Common myeloid progenitor, CD34-positive (primary cell): Measurements from ENCODE around the gene CNKSR3.

Source experiments
- CTCF ChIA-PET: fragments of 350-600 bp; sonication (Branson Sonifier 250); formaldehyde crosslinking; loops from one replicate; lab custom pipeline; 2021; ENCODE audit warnings: antibody characterized with exemption; lab: Charles Lee
- POLR2A ChIA-PET: fragments of 350-600 bp; sonication (Branson Sonifier 250); formaldehyde crosslinking; loops from one replicate; lab custom pipeline; 2021; ENCODE audit warnings: antibody characterized with exemption; lab: Charles Lee
- DNase-seq, 3 donors: peaks; one replicate each; pipeline versions ENCODE4 v3.0.0 to v3.0.0-alpha.2; 2013
- H3K27ac ChIP-seq, 2 experiments: 1 replicate in 1 of 2; 2 replicates in 1 of 2; pipeline ENCODE4 v1.7.0; 2013; ENCODE audit warnings: inconsistent platforms in 2 of 2, low read length in 2 of 2, mild to moderate bottlenecking in 2 of 2, low read depth in 1 of 2, moderate library complexity in 1 of 2; ENCODE audit not compliant: severe bottlenecking in 2 of 2, insufficient read depth in 1 of 2, poor library complexity in 1 of 2
- H3K27me3 ChIP-seq, 5 experiments: replicated peaks in 2 of 5; 1 replicate in 3 of 5; 2 replicates in 2 of 5; pipeline versions ENCODE4 v1.6.1 to v1.7.0; 2013; ENCODE audit warnings: low read length in 4 of 5, mild to moderate bottlenecking in 2 of 5, moderate library complexity in 2 of 5, inconsistent platforms in 1 of 5; ENCODE audit not compliant: insufficient read depth in 5 of 5, control insufficient read depth in 4 of 5
- H3K36me3 ChIP-seq, 4 experiments: 1 replicate in 2 of 4; 2 replicates in 2 of 4; pipeline versions ENCODE4 v1.6.1 to v1.7.0; 2013; ENCODE audit warnings: low read length in 3 of 4, control low read depth in 1 of 4, mild to moderate bottlenecking in 1 of 4; ENCODE audit not compliant: control insufficient read depth in 4 of 4, insufficient read depth in 4 of 4
- H3K4me1 ChIP-seq, 4 experiments: 1 replicate in 3 of 4; 2 replicates in 1 of 4; pipeline versions ENCODE4 v1.6.1 to v1.7.1; 2013; ENCODE audit warnings: low read length in 3 of 4, mild to moderate bottlenecking in 3 of 4, control low read depth in 1 of 4, inconsistent platforms in 1 of 4, moderate library complexity in 1 of 4; ENCODE audit not compliant: control insufficient read depth in 4 of 4, insufficient read depth in 4 of 4; ENCODE audit errors: control extremely low read depth in 1 of 4
- H3K4me3 ChIP-seq, 7 experiments: 1 replicate in 4 of 7; 2 replicates in 3 of 7; pipeline versions ENCODE4 v1.5.1 to v1.7.0; 2013; ENCODE audit warnings: mild to moderate bottlenecking in 7 of 7, low read length in 6 of 7, moderate library complexity in 6 of 7, inconsistent platforms in 2 of 7, low read depth in 2 of 7, control low read depth in 1 of 7; ENCODE audit not compliant: insufficient read depth in 4 of 7, control insufficient read depth in 1 of 7; ENCODE audit errors: extremely low read depth in 1 of 7
- H3K9me3 ChIP-seq, 5 experiments: 1 replicate in 4 of 5; 2 replicates in 1 of 5; pipeline versions ENCODE4 v1.6.1 to v1.7.1; 2013; ENCODE audit warnings: low read length in 4 of 5, mild to moderate bottlenecking in 2 of 5, inconsistent platforms in 1 of 5, low read depth in 1 of 5, moderate library complexity in 1 of 5; ENCODE audit not compliant: control insufficient read depth in 4 of 5, insufficient read depth in 2 of 5; ENCODE audit errors: control extremely low read depth in 1 of 5
- WGBS: methylation state at CpG from one replicate; pipeline ENCODE4 v1.1.5; 2013; ENCODE audit not compliant: insufficient coverage; 5-methylcytosine and 5-hydroxymethylcytosine counted together

The CNKSR3 gene

GRCh38 chr6:154435400-154435945 is 75.0 kb downstream of the CNKSR3 start:
- Histone ChIP-seq H3K36me3 (peaks cover 0 to 11% (median 1%) of the 10 kb centered on the region in 4 experiments), H3K27ac (no peak overlapping the region), H3K4me3 (no peak overlapping the region), H3K27me3 (no peaks in the 10 kb centered on the region), H3K9me3 (peaks cover 0 to 4% (median 0%) of the 10 kb centered on the region in 5 experiments), H3K4me1 (peaks cover 0 to 31% (median 22%) of the 10 kb centered on the region in 4 experiments)
- DNase-seq, result no peak
- ChIA-PET POLR2A (interaction anchor here (0.9 kb wide), 1 partner anchor 9 kb away, joined by 4 read pairs; no protein-coding TSS in a partner anchor), CTCF (no interaction called here)
- 76% methylated on average over 8 of the region's 11 CpGs for WGBS

GRCh38 chr6:154434662-154435061 is 75.8 kb downstream of the CNKSR3 start:
- CTCF ChIA-PET, result no interaction called here
- POLR2A ChIA-PET, result no interaction called here
- WGBS, result 89% methylated on average over 1 of the region's 3 CpGs
- no peak overlapping the region for H3K4me3 ChIP-seq
- peaks cover 0 to 5% (median 1%) of the 10 kb centered on the region in 4 experiments for H3K36me3 ChIP-seq
- peaks cover 1 to 34% (median 25%) of the 10 kb centered on the region in 4 experiments for H3K4me1 ChIP-seq
- no peak overlapping the region for H3K27ac ChIP-seq
- DNase-seq, result no peak
- H3K27me3 ChIP-seq, result no peaks in the 10 kb centered on the region
- peaks cover 0 to 4% (median 0%) of the 10 kb centered on the region in 5 experiments for H3K9me3 ChIP-seq

GRCh38 chr6:154433477-154434241 is 76.8 kb downstream of the CNKSR3 start:
- Histone ChIP-seq H3K27ac (no peak overlapping the region), H3K27me3 (no peaks in the 10 kb centered on the region), H3K9me3 (peaks cover 0 to 4% (median 0%) of the 10 kb centered on the region in 5 experiments), H3K36me3 (peaks cover 0 to 14% (median 1%) of the 10 kb centered on the region in 4 experiments), H3K4me1 (peaks cover 1 to 34% (median 27%) of the 10 kb centered on the region in 4 experiments), H3K4me3 (no peak overlapping the region)
- no peak for DNase-seq
- ChIA-PET POLR2A (no interaction called here), CTCF (no interaction called here)
- 81% methylated on average over 7 of the region's 8 CpGs for WGBS

GRCh38 chr6:154432533-154433476 is 77.7 kb downstream of the CNKSR3 start:
- H3K27ac ChIP-seq, result peak overlapping the region; percentile 9 to 50
- no peak overlapping the region for H3K4me3 ChIP-seq
- no peaks in the 10 kb centered on the region for H3K27me3 ChIP-seq
- H3K9me3 ChIP-seq, result peaks cover 0 to 4% (median 0%) of the 10 kb centered on the region in 5 experiments
- peaks cover 1 to 34% (median 27%) of the 10 kb centered on the region in 4 experiments for H3K4me1 ChIP-seq
- CTCF ChIA-PET, result no interaction called here
- peaks cover 0 to 20% (median 1%) of the 10 kb centered on the region in 4 experiments for H3K36me3 ChIP-seq
- peak; percentile 82 to 94 (median 86) for DNase-seq
- 0% methylated on average over 1 of the region's 3 CpGs for WGBS
- POLR2A ChIA-PET, result no interaction called here

GRCh38 chr6:154430481-154430919 is 80.0 kb downstream of the CNKSR3 start:
- POLR2A ChIA-PET, result interaction anchor here (0.7 kb wide), 1 partner anchor 57 kb away, joined by 9 read pairs; no protein-coding TSS in a partner anchor

GRCh38 chr6:154429711-154430110 is 80.8 kb downstream of the CNKSR3 start:
- Histone ChIP-seq H3K27me3 (no peaks in the 10 kb centered on the region), H3K4me1 (peaks cover 1 to 35% (median 24%) of the 10 kb centered on the region in 4 experiments), H3K9me3 (peaks cover 0 to 4% (median 0%) of the 10 kb centered on the region in 5 experiments), H3K4me3 (no peak overlapping the region), H3K27ac (no peak overlapping the region), H3K36me3 (peaks cover 0 to 28% (median 3%) of the 10 kb centered on the region in 4 experiments)
- no peak for DNase-seq
- ChIA-PET POLR2A (no interaction called here), CTCF (no interaction called here)
- 93% methylated on average over 3 of the region's 5 CpGs for WGBS

More at GRCh38 chr6:154430481-154430919, 80.0 kb downstream of the CNKSR3 start:
- no CpG with 5 or more reads among the region's 1 CpG for WGBS
- H3K9me3 ChIP-seq, result peaks cover 0 to 4% (median 0%) of the 10 kb centered on the region in 5 experiments
- H3K27ac ChIP-seq, result peak overlapping the region in 1 of 2 experiments; percentile 21
- H3K4me3 ChIP-seq, result no peak overlapping the region
- CTCF ChIA-PET, result interaction anchor here (1.2 kb wide), 1 partner anchor 143 kb away, joined by 3 read pairs; no protein-coding TSS in a partner anchor
- peak in 2 of 3 donors; percentile 34 to 54 for DNase-seq
- peaks cover 0 to 27% (median 2%) of the 10 kb centered on the region in 4 experiments for H3K36me3 ChIP-seq
- no peaks in the 10 kb centered on the region for H3K27me3 ChIP-seq
- peaks cover 1 to 36% (median 26%) of the 10 kb centered on the region in 4 experiments for H3K4me1 ChIP-seq
